NB4 (cell line): Measurements from ENCODE around the gene BARX1.

Experiments used
- MYC ChIP-seq: IDR thresholded peaks from 2 replicates; pipeline ENCODE4 v1.6.1; 2011; ENCODE audit warnings: low read depth, low read length
- POLR2A ChIP-seq: IDR thresholded peaks from 2 replicates; pipeline ENCODE4 v1.6.1; 2011; ENCODE audit warnings: mild to moderate bottlenecking; ENCODE audit not compliant: insufficient read length; ENCODE audit errors: extremely low read depth
- TF ChIP-seq, protein P1 (sequence below): IDR thresholded peaks from one replicate; pipeline ENCODE4 v1.5.1; 2012; ENCODE audit warnings: low read depth, low read length
- TF ChIP-seq, protein P2 (sequence below): IDR thresholded peaks from 2 replicates; pipeline ENCODE4 v1.6.1; 2011; ENCODE audit warnings: low read depth, low read length

DNA sequence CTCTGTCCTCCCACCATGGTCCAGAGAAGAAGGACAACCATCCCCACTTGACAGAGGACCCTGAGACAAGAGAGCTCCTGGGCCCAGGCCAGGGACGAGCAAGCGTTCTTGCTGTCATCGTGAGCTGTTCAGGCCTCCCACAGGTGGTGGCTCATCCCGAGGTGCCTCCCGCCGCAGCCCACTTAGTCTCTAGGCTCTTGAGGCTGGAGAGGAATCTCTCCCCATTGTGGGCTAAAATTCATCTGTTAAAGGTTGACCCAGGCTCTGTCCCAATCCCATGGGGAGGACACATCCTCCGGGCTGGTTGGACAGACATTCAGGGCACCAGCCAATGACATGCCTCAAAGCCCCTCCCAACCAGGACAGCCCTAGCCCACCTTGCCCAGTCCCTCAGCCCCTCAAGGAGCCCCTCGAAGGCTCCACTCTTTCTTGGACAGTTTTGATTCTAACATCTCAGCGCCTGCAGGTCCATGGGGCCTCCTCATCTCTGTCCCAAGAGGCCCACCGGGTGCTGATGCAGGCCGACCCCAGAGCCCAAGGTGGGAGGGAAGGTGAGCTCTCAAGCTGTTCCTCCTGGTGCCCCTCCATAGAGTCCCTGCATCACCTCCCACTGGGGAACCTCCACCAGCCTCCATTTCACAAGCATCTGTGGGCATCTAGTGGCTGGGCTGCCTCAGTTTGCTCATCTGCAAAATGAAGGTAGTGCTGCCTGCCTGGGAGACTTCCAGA lies 52.9 kb downstream of the BARX1 start:
- TF ChIP-seq POLR2A: no peak
- TF ChIP-seq, protein P1, sequence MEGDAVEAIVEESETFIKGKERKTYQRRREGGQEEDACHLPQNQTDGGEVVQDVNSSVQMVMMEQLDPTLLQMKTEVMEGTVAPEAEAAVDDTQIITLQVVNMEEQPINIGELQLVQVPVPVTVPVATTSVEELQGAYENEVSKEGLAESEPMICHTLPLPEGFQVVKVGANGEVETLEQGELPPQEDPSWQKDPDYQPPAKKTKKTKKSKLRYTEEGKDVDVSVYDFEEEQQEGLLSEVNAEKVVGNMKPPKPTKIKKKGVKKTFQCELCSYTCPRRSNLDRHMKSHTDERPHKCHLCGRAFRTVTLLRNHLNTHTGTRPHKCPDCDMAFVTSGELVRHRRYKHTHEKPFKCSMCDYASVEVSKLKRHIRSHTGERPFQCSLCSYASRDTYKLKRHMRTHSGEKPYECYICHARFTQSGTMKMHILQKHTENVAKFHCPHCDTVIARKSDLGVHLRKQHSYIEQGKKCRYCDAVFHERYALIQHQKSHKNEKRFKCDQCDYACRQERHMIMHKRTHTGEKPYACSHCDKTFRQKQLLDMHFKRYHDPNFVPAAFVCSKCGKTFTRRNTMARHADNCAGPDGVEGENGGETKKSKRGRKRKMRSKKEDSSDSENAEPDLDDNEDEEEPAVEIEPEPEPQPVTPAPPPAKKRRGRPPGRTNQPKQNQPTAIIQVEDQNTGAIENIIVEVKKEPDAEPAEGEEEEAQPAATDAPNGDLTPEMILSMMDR: no peak
- TF ChIP-seq, protein P2, sequence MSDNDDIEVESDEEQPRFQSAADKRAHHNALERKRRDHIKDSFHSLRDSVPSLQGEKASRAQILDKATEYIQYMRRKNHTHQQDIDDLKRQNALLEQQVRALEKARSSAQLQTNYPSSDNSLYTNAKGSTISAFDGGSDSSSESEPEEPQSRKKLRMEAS: no peak
- no peak for TF ChIP-seq MYC
